ENCODE data around the gene KIAA1549. TPM values are rescaled to one million over a fixed set of nuclear protein-coding genes. Genes with fewer than 3 reads are reported as not detected.

The KIAA1549 gene
- total and polyA plus RNA-seq, 9 of the 15 experiments (the other 6 are each of a cell fraction or from before 2014, with no cell fraction given), result 0.01 to 0.29 (median 0.07) TPM

DNA sequence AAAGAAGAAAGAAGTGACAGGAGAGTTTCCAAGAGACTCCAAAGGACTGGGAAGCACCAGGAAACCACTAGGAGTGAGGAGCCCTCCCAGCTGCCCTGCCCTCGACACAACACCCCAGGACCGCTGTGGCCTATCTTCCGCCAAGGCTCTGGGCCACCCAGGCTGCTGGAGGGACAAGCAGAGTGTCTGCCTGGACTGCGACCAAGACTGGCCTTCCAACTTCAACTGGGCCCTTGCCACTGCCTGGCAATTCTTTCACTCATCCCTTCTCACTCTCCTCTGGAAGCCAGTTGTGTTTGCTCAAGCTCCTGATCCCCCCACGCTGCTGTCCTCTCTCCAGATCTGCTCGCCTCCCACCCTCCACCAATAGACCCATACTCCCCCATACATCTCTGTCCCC is 10.2 kb downstream of the KIAA1549 start:
- H3K27ac ChIP-seq (ENCODE audit: extremely low read depth, low read depth, low read length), result no peak overlapping the region
- no peak overlapping the region for H2AFZ ChIP-seq (ENCODE audit: low read depth, low read length)
- H3K36me3 ChIP-seq (ENCODE audit: control insufficient read depth, insufficient read depth, low read length), result no peaks in the 10 kb centered on the region
- 9% methylated on average over 6 of the region's 6 CpGs for WGBS (ENCODE audit: insufficient coverage, low coverage, missing lambda C conversion rate)
- in situ Hi-C loops (cut with MboI), result no loop called here
- peaks cover 65 to 83% of the 10 kb centered on the region in 2 experiments for H3K27me3 ChIP-seq (ENCODE audit: control insufficient read depth in 2 of 2, insufficient read depth in 2 of 2, low read length in 2 of 2)
- ChIA-PET CTCF (ENCODE audit: low intra/inter-chr PET ratio) (no interaction called here), POLR2A (interaction anchor here (0.6 to 1.9 kb wide), 4 partner anchors 10 to 1086 kb away, joined by 3 to 8 read pairs (median 4); partner anchors contain the start of gene KIAA1549)
- no peak overlapping the region for H3K4me3 ChIP-seq
- no peak for DNase-seq (ENCODE audit: extremely low read depth in 1 of 4, low spot score in 3 of 4)
- H3K9me1 ChIP-seq (ENCODE audit: control insufficient read depth, insufficient read depth, low read length), result no peaks in the 10 kb centered on the region
- no peak for FAIRE-seq
- H3K4me2 ChIP-seq (ENCODE audit: insufficient read depth, low read length), result no peak overlapping the region
- intact Hi-C loops (cut with micrococcal nuclease), result no loop called here
- BruUV-seq (replicated peaks), result no TSS peak
- no peaks in the 10 kb centered on the region for H3K9me3 ChIP-seq (replicated peaks; ENCODE audit: control insufficient read depth, insufficient read depth, low read depth, low read length)
- no peaks in the 10 kb centered on the region for H3K4me1 ChIP-seq (replicated peaks in 1 of 2; ENCODE audit: control insufficient read depth in 2 of 2, insufficient read depth in 2 of 2, low read length in 2 of 2)
- no peaks in the 10 kb centered on the region for H4K20me1 ChIP-seq (replicated peaks; ENCODE audit: control insufficient read depth, insufficient read depth, low read length)
- peak; percentile 34; the same call in 2 of the 3 replicates for ATAC-seq
- no peak overlapping the region; a peak in 1 of 4 replicates for H3K9ac ChIP-seq (ENCODE audit: insufficient read depth in 1 of 2, low read depth in 2 of 2, low read length in 2 of 2)
- no peaks in the 10 kb centered on the region for H3K79me2 ChIP-seq (ENCODE audit: control insufficient read depth, insufficient read depth, low read length)
- no peak for TF ChIP-seq RBM14 (IDR thresholded peaks at IDR 0.05; ENCODE audit: borderline replicate concordance, insufficient read depth, low read depth, low read length)
- TF ChIP-seq ZNF197 (CRISPR knock-in tag; IDR thresholded peaks at IDR 0.05; ENCODE audit: low read depth), result no peak
- no peak for TF ChIP-seq PRDM10 (IDR thresholded peaks at IDR 0.05; ENCODE audit: partially characterized antibody)
- TF ChIP-seq OTX1 (CRISPR knock-in tag; IDR thresholded peaks at IDR 0.05), result no peak
- no peak for TF ChIP-seq PURB (CRISPR knock-in tag; IDR thresholded peaks at IDR 0.05; ENCODE audit: low read depth)
- no peak for TF ChIP-seq PYGO2 (tag; IDR thresholded peaks at IDR 0.05)
- TF ChIP-seq, protein P1, sequence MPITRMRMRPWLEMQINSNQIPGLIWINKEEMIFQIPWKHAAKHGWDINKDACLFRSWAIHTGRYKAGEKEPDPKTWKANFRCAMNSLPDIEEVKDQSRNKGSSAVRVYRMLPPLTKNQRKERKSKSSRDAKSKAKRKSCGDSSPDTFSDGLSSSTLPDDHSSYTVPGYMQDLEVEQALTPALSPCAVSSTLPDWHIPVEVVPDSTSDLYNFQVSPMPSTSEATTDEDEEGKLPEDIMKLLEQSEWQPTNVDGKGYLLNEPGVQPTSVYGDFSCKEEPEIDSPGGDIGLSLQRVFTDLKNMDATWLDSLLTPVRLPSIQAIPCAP (CRISPR knock-in tag; IDR thresholded peaks at IDR 0.05; ENCODE audit: borderline replicate concordance), result no peak
- no peak for TF ChIP-seq BMI1 (IDR thresholded peaks at IDR 0.05; ENCODE audit: low read length)
- no peak for TF ChIP-seq FIP1L1 (IDR thresholded peaks at IDR 0.05; ENCODE audit: low read depth, low read length, poor library complexity, severe bottlenecking)
- TF ChIP-seq GTF2A2 (tag; IDR thresholded peaks at IDR 0.05), result no peak
- no peak for TF ChIP-seq KAT7 (CRISPR knock-in tag; IDR thresholded peaks at IDR 0.05; ENCODE audit: borderline replicate concordance)
- TF ChIP-seq, protein P2, sequence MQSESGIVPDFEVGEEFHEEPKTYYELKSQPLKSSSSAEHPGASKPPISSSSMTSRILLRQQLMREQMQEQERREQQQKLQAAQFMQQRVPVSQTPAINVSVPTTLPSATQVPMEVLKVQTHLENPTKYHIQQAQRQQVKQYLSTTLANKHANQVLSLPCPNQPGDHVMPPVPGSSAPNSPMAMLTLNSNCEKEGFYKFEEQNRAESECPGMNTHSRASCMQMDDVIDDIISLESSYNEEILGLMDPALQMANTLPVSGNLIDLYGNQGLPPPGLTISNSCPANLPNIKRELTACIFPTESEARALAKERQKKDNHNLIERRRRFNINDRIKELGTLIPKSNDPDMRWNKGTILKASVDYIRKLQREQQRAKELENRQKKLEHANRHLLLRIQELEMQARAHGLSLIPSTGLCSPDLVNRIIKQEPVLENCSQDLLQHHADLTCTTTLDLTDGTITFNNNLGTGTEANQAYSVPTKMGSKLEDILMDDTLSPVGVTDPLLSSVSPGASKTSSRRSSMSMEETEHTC (IDR thresholded peaks at IDR 0.05), result no peak
- TF ChIP-seq ZNF263 (CRISPR knock-in tag; IDR thresholded peaks at IDR 0.05; ENCODE audit: borderline replicate concordance), result no peak
- no peak for TF ChIP-seq YY1 (IDR thresholded peaks at IDR 0.05; ENCODE audit: borderline replicate concordance in 1 of 3, control insufficient read depth in 1 of 3, extremely low read depth in 1 of 3, insufficient read depth in 3 of 3, insufficient read length in 1 of 3, insufficient replicate concordance in 2 of 3, low read depth in 1 of 3, low read length in 2 of 3)
- TF ChIP-seq ZBTB43 (CRISPR knock-in tag; IDR thresholded peaks at IDR 0.05), result no peak
